GM19438 (cell line): ENCODE data around the gene GALNT2.

Experiments used
- ATAC-seq: cut with Tn5 transposase; IDR thresholded peaks from one replicate; pipeline ENCODE4 v1.9.1; 2021; ENCODE audit warnings: low read depth; ENCODE audit not compliant: unreplicated experiment

GALNT2 gene

DNA sequence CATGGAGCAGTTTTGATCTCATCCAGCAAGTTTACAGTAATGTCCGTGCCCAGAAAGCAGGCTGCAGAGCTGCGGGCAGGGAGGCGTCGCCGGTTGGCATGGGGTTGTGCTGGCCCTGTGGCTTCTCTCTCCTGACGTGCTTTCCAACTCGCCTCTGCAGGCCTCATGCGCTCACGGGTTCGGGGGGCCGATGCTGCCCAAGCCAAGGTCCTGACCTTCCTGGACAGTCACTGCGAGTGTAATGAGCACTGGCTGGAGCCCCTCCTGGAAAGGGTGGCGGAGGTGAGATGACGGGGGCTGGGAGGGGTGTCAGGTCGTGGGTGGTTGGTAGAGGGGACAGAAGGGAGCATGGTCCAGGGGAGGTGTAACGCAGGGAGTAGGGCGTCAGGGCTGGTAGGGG lies 176.1 kb downstream of the GALNT2 start:
- ATAC-seq: no peak

DNA sequence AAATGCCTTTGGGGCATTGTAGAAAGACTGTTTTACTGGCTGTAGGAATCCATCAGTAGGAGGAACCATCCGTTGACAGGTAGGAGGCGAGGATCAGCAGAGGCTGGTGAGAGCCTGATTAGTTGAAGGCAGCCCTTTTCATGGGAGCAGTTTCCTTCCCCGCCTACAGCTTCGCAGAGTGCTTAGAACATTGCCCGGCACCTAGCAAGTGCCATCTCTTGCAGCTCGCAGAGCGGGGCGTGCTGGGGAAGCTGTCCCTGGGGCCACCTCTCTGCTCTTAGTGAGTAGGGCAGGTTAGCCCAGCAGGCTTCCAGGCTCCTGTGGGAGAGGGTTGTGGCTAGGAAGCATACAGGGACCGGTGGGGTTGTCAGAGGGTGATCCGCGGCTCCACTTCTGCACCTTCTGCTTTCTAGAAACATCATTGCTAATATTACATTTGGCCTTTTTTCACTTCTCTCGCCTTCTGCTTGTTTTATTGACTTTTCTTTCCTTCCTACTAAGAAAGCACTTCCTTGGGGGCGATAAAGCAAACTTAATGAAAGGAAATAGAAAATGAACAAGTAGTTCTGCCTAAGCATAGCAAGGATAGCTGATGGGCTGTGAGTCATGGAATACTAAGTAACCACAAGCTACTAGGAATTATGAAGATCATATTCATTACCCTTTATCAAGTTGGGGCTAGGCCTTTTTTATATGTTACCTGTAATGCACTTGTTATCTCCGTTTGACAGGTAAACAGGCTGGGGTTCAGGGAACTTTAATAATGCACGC lies 176.7 kb downstream of the GALNT2 start:
- ATAC-seq: no peak

DNA sequence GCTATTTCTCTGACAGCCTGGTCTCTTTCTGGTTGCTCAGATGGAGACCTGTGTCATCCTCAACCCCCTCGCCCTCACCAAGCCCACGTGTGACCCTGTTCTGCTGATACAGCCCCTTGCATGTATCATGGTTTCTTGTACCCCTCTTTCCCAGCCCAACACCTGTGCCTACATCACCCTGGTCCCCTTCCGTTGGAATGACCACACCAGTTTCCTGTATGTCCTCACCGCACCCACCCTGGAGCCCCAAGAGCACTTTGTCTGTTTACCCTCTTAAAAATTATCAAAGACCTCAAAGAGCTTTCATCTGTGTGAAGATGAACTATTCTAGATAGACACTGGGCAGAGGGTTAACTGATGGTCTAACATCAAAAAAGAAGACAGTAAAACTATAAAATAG lies 179.5 kb downstream of the GALNT2 start:
- ATAC-seq: no peak

DNA sequence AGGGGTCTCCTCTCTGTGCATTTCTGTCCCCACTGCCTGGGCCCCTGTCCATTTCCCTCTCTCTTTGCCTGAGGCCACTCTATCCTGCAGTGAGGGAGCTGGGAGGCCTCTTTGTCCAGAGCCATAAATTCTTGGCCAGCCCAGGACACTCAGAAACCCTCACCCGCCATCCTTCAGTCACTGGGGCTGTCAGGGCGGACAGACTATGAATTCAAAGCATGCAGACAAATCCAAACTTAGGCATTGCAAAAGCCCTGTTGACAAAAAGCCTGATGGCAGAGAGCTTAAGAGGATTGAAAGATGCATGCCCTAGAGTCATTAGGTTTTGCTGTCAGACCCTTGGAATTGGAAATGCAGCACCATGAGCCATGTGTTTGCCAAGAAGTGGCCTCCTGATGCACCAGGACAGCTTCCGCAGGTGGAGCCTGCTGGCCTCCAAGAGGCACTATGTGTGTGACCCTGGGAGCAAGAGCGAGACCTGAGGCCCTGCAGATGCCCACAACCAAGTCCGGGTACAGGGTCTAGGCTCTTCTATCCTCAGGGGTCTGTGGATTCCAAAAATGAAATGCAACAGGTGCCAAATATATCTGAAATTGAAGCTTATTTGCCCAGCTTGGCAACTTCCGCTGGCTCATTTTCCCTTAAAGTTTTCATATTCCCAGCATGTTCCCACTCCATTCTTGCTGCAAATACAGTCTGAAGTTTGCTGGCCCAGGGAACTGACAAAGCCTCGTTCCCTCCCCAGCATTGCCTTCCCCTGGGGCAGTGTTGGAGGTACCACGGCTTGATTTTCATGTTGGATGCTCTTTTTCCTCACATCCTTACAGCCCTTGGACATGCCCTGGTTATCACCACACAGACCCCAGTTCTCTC lies 181.2 kb downstream of the GALNT2 start:
- no peak for ATAC-seq

DNA sequence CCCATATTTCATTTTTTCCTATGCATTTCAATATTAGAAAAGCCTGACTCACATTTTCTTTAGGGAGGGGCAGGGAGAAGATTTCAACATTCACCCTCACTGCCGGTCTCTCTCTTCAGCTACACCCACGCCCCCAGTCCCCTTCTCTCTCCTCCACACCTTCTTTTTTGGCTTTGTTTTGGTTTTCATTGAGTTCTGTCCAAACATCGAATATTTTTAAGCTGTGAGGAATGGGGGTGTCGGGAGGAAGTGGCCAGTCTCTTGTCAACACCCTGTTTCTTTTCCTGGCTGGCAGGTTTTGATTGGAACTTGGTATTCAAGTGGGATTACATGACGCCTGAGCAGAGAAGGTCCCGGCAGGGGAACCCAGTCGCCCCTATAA lies 181.8 kb downstream of the GALNT2 start:
- no peak for ATAC-seq

DNA sequence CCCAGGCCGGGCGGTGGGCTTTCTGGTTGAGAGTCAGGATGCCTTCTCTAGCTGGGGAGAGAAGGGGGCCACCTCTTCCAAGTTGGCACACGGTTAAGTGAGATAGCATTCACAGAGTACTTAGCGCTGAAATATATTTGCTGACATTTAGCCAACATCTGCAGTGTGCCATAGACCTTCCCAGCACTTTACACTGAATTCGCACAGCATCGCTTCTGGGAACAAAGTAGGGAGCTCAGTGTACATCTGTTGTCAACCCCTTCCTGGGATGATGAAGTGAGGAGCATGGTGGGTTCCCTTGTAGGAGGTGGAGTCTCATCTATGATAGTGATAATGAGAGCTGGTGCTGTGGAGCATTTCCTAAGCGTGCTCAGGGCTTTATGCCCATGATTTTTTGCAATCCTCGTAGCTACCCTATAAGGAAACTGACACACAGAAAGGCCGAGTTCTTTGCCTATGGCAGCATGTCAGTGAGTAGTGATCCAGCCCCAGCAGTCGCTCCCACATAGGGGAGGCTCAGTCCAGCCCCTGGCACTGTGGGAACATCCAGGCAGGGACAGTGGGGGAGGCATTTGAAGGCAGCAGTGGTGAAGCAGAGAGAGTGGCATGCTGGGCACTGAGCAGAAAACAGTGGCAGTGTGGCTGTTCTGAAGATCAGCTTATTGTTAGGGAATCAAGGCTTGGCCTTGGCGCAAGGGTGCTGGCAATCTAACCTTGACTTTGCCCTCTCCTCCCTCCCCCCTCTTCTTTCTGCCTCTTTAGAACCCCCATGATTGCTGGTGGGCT lies 182.8 kb downstream of the GALNT2 start:
- ATAC-seq: no peak

DNA sequence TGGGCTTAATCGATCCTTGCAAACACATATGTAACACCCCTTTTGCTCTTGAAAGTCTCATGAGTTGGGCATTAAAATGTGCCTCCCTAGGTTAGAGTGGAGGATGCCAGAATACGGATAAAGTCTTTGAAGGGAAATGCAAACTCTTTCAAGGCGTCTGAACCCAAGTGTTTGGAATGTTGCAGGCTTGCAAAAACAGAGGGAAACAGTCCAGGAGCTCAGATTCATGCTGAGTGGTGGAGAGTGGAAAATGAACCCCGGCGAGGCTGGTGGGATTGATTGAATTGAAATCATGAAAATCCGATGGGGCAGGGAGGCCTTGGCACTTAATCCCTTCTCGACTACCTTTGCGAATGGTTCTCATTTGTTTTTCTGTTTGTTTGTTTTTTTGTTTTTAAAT lies 183.6 kb downstream of the GALNT2 start:
- ATAC-seq: no peak

DNA sequence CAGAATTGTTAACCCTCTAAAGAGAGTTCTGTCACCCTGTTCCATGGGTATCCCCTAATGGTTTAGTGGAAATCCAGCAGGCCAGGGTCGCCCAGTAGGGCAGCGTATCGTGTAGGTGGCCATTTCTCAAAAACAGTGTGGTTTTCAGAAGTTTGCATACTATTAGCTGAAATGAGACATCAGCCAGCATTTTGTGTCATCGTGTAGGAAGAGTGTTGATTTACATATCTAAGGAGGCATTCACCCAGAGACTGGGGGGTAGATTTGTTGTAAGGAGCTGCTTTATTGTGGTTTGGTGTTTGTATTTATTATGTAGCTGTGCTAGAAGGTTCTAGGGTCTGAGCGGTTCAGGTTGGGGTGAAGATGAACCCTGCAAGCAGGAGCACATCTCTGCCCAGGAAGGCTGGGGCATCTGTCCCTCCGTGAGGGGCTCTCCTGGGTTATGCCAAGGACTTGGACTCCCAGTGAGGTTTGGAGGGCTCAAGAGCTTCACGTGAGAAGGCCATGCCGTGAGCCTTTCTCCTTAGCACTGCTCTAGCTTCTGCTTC lies 184.7 kb downstream of the GALNT2 start:
- no peak for ATAC-seq

DNA sequence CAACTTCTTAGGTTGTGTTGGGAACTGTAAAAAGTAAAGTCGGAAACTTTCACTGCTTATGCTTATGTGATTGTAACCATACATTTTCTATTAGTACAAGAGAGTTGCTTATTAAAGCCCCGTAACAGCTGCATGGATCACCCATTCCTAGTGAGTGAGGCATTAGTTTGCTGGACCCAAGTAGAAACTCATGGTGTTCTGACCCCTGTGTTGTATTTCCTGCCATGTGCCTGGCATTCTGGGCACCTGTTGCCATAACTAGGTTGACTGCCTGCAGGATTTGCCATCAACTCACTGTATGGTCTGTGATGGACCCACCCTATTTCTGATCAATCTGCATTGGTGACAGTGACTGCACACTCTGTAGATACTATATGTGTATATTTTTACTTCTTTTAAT lies 186.1 kb downstream of the GALNT2 start:
- no peak for ATAC-seq

DNA sequence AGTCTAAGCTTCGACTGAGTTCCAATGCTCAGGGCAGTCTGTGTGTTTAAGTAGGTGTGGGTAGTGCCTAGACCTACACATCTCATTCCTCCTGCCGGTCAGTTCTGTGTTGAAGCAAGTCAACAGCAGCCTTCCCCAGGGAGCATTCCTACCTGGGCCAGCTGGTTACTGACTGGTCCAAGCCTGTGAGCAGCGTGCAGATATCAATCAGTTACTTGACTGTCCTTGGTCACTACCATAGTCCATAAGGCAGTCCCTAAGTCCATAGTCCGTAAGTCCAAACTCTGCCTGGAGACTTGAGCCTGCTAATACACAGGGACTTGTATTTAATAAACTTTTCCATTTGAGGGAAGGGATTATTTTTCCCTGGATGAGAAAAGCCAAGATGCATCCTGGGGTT lies 187.2 kb downstream of the GALNT2 start:
- no peak for ATAC-seq

DNA sequence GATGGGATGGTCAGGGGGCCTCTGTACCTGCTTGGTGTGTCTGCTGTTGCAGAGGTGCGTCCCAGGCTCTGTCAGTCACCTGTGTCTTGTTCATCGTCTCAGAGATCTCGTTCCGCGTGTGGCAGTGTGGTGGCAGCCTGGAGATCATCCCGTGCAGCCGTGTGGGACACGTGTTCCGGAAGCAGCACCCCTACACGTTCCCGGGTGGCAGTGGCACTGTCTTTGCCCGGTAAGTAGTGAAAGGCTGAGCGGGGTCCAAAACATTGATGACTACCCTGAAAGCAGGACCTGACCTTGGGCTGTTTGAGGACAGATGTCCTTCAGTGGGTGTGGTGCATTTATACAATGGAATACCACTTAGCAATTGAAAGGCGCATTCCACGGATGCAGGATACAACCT lies 188.1 kb downstream of the GALNT2 start:
- no peak for ATAC-seq

DNA sequence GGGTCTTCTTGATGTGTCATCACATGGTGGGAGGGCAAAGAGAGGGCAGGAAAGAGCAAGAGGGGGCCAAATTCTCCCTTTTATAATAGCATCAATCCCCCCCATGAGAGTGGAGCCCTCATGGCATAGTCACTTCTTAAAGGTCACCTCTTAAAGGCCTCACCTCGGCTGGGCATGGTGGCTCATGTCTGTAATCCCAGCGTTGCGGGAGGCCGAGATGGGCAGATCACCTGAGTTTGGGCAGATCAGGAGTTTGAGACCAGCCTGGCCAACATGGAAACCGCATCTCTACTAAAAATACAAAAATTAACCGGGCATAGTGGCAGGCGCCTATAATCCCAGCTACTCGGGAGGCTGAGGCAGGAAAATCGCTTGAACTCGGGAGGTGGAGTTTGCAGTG lies 189.0 kb downstream of the GALNT2 start:
- no peak for ATAC-seq

DNA sequence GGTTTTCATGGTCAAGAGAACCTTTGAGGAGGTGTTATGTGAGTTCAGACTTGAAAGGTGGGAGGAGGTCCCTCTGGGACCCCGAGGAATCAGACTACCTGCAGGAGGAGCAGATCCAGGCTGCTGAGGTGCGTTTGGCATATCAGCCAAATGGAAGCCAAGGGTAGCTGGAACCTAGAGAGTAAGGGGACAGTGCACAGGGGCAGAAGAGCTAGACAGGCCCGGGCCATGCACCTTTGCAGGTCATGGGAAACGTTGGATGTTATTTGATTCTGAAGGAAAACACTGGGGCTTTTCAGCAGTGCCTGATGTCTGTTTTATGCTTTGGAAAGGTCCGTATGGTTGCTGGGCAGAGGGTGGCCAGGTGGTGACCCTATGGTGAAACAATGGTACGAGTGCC lies 189.9 kb downstream of the GALNT2 start:
- ATAC-seq: no peak

DNA sequence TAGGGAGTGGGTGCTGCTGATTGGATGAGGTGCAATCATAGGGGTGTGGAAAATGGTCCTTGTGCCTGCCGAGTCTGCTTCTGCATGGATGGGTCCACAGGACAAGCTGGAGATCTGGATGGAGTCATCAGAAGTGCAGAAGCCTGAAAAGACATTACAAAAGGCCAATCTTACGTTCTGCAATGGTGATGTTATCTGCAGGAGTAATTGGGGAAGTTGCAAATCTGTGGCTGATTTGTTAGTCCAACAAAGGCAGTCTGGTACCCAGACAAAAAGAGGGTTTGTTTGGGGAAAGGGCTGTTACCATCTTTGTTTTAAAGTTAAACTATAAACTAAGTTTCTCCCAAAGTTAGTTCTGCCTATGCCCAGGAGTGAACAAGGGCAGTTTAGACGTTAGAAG lies 192.6 kb downstream of the GALNT2 start:
- no peak for ATAC-seq

DNA sequence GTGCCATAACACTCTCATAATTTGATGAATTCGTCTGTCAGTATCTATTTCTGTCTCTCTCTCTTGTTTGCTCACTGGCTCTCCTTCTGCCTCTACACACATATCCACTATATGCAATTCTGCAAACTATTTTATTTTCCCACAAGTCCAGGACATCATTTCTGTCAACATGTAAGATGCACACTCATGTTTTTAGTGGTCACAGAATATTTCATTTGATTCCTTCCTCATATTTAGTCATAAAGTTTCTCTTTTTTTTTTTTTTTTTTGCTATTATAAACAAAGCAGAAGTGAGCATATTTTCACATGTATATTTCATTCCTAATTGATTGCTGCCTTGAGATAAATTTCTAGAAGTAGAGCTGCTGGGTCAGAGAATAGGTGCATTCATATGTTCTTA lies 193.8 kb downstream of the GALNT2 start:
- no peak for ATAC-seq

DNA sequence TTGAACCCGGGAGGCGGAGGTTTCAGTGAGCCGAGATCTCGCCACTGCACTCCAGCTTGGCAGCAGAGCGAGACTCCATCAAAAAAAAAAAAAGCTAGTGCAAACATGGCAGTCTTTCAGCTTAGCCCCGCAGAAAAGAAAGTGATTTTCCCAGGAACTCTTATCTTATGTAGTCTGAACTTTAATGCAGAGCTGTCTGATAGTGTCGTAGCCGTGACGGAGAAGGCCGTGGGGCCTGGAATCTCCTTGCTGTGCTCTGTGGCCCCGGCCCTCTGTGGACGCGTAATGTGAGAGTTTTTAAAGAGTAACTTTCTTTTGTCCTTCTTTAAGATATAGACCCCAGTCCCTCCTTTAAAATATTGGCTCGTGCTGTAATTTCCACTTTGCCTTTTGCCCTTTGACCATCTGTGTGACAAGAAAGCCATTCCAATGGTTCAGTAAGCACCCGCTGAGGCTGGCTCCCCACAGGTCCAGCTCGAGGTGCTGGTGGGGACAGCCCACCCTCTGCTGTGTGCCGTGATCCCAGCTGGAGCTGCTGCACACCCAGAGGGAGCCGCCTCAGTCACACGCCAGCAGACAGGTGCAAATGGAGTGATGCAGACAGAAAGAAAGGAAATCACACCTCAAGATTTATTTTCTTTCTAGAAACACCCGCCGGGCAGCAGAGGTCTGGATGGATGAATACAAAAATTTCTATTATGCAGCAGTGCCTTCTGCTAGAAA lies 195.1 kb downstream of the GALNT2 start:
- ATAC-seq: no peak

DNA sequence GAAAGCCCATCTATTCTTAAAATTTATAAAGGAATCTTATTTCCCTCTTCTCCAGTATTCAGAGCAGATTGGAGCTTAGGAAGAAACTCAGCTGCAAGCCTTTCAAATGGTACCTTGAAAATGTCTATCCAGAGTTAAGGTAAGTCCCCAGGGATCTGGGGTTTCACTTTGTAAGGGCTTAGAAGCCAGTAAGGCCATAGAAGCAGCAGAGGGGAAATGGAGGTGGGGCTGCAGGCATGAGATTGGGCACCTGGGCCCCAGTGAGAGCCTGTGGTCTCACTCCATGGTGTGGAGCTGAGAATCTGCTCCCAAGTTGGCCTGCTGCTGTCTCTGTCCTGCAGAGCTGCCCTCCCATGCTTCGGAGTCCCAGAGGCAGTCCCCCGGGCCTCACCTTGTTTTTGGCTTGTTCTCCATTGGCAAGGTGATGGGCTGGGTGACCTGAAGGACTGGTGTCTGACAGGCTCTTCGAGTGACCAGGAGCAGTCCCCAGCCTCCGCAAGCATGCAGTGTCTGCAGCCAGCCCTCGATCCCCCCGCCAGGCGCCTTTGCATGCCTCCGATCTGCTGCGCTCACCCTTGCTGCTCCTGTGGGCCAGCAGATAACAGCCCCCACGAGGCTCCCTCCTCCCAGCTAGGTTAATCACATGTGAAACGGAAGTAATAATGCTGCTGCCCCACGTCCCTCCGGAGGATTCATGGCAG lies 196.0 kb downstream of the GALNT2 start:
- ATAC-seq: no peak

DNA sequence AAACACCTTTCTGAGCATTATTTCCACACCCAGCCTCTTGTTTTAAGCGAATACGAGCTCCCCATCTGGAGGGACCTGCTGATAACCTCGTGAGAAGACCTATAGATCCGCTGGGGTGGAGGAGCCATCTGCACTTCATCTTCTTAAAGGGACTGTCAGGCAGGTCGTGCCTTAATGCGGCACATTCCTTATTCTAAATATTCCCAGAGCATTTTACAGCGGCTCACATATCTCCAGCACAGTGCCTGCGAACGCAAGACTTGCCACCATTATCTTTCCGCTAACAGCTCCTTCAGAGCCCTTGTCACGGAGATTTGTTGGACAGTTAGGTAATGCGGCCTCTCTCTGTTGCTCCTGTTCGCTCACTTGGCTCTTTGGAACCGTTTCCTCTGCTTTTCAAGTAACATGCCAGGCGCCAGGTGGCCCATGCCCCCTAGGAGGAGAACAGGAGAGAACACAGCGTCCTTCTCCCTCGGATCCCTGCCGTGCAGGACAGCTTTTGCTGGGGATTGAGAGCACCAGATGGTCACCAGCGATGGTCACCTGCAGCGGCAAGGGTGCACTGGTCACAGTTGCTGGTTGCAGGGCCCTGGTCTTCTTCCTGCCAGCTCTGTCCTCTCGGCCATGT lies 196.6 kb downstream of the GALNT2 start:
- no peak for ATAC-seq

DNA sequence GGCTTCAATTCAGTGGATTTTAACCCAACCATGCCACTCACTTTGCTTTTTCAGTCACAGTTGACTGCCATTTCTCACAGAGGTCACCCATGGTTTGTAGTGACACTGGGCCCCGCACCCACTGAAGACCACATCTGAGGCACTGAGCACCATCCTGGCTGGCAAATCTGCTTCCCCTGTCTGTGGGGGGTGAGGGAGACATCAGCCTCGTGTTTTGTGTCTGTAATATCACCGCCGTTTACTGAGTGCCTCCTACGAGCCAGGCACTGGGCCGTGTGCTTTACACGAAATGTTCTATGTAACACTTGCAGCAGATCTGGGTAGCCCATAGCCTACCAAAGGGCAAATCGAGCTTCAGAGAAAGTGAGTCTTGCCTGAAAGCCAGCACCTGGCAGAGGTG lies 197.3 kb downstream of the GALNT2 start:
- ATAC-seq: no peak
